IMR-90 (cell line): ENCODE data around the gene GSK3B. TPM values are rescaled to one million over a fixed set of nuclear protein-coding genes. Genes with fewer than 3 reads are reported as not detected.
A peak's percentile ranks its signal among the peaks of the same experiment; 100 is the strongest.

ENCODE experiments used
- ATAC-seq: fragments of 200-7000 bp; cut with Tn5 transposase; 2 replicates; pipeline ENCODE4 v1.9.1; 2020; ENCODE audit warnings: low read depth, mild to moderate bottlenecking, moderate library complexity
- BruUV-seq: library from RNA; stranded (reverse); fragments of 400-500 nt; replicated peaks from 2 replicates; lab custom pipeline; 2021; lab: Mats Ljungman, UMichigan
- CTCF ChIA-PET: fragments of 300-600 bp; formaldehyde crosslinking; extraction: SDS; loops from one replicate; lab custom pipeline; 2021; ENCODE audit warnings: antibody characterized with exemption; lab: Yijun Ruan, JAX
- POLR2A ChIA-PET: fragments of 300-600 bp; sonication (Branson Sonifier 250); formaldehyde crosslinking; loops from one replicate; lab custom pipeline; 2022; ENCODE audit warnings: antibody characterized with exemption; ENCODE audit not compliant: unreplicated experiment; lab: Charles Lee
- DNase-seq: peaks from one replicate; pipeline ENCODE4 v3.0.0; 2013
- H2AFZ ChIP-seq: replicated peaks from 2 replicates; pipeline ENCODE3; 2013; ENCODE audit warnings: low read length, mild to moderate bottlenecking; ENCODE audit not compliant: poor library complexity
- H2AK5ac ChIP-seq: 2 replicates; pipeline ENCODE4 v1.6.1; 2013; ENCODE audit warnings: low read depth, low read length, inconsistent platforms
- H2AK9ac ChIP-seq: replicated peaks from 2 replicates; pipeline ENCODE3; 2013; ENCODE audit warnings: mild to moderate bottlenecking, low read depth, low read length, moderate library complexity; ENCODE audit not compliant: poor library complexity
- H2BK120ac ChIP-seq: 2 replicates; pipeline ENCODE4 v1.6.1; 2013; ENCODE audit warnings: low read depth, low read length, inconsistent platforms
- H2BK15ac ChIP-seq: 3 replicates; pipeline ENCODE4 v1.6.1; 2013; ENCODE audit warnings: low read depth, low read length, inconsistent platforms
- H2BK20ac ChIP-seq: 2 replicates; pipeline ENCODE4 v1.6.1; 2013; ENCODE audit warnings: low read depth, mild to moderate bottlenecking, inconsistent platforms, low read length, moderate library complexity
- H2BK5ac ChIP-seq: 2 replicates; pipeline ENCODE4 v1.6.1; 2013; ENCODE audit warnings: mild to moderate bottlenecking, low read depth, low read length, inconsistent platforms; ENCODE audit not compliant: poor library complexity, severe bottlenecking
- H3K14ac ChIP-seq: replicated peaks from 2 replicates; pipeline ENCODE4 v1.6.1; 2013; ENCODE audit warnings: low read depth, low read length, inconsistent platforms
- H3K18ac ChIP-seq: 2 replicates; pipeline ENCODE4 v1.6.1; 2013; ENCODE audit warnings: low read depth, low read length, control low read depth
- H3K23ac ChIP-seq: 2 replicates; pipeline ENCODE4 v1.6.1; 2013; ENCODE audit warnings: low read depth, low read length, inconsistent platforms
- H3K27ac ChIP-seq: 2 replicates; pipeline ENCODE4 v1.5.1; 2013; ENCODE audit warnings: mild to moderate bottlenecking, control low read depth, low read length; ENCODE audit not compliant: insufficient read depth
- H3K27me3 ChIP-seq: 2 replicates; pipeline ENCODE4 v1.6.1; 2013; ENCODE audit warnings: low read length; ENCODE audit not compliant: control insufficient read depth, insufficient read depth
- H3K36me3 ChIP-seq: 2 replicates; pipeline ENCODE4 v1.6.1; 2013; ENCODE audit warnings: low read length, mixed read lengths; ENCODE audit not compliant: control insufficient read depth, insufficient read depth
- H3K4ac ChIP-seq: 2 replicates; pipeline ENCODE4 v1.6.1; 2013; ENCODE audit warnings: low read depth, low read length, inconsistent platforms
- H3K4me1 ChIP-seq: 2 replicates; pipeline ENCODE4 v1.6.1; 2013; ENCODE audit warnings: low read length, mixed read lengths; ENCODE audit not compliant: control insufficient read depth, insufficient read depth
- H3K4me2 ChIP-seq: 2 replicates; pipeline ENCODE4 v1.6.1; 2013; ENCODE audit warnings: low read depth, mild to moderate bottlenecking, control low read depth, low read length, moderate library complexity
- H3K4me3 ChIP-seq: 2 replicates; pipeline ENCODE4 v1.5.1; 2013; ENCODE audit warnings: low read depth, mild to moderate bottlenecking, control low read depth, low read length, moderate library complexity; ENCODE audit not compliant: insufficient read depth
- H3K56ac ChIP-seq: 2 replicates; pipeline ENCODE4 v1.6.1; 2013; ENCODE audit warnings: low read length, inconsistent platforms; ENCODE audit not compliant: insufficient read depth; ENCODE audit errors: extremely low read depth
- H3K79me1 ChIP-seq, 2 experiments: 2 replicates each; pipeline ENCODE4 v1.6.1; 2013; ENCODE audit warnings: low read length in 2 of 2, inconsistent platforms in 1 of 2, low read depth in 1 of 2
- H3K9ac ChIP-seq: 2 replicates; pipeline ENCODE4 v1.6.1; 2013; ENCODE audit warnings: low read depth, low read length, control low read depth
- H3K9me1 ChIP-seq: 2 replicates; pipeline ENCODE4 v1.6.1; 2013; ENCODE audit warnings: low read length, inconsistent platforms; ENCODE audit not compliant: insufficient read depth
- H3K9me3 ChIP-seq: 2 replicates; pipeline ENCODE4 v1.6.1; 2013; ENCODE audit warnings: low read length; ENCODE audit not compliant: control insufficient read depth, insufficient read depth
- H4K20me1 ChIP-seq: 2 replicates; pipeline ENCODE4 v1.6.1; 2013; ENCODE audit warnings: low read length, inconsistent platforms; ENCODE audit not compliant: insufficient read depth
- H4K5ac ChIP-seq: 2 replicates; pipeline ENCODE4 v1.6.1; 2013; ENCODE audit warnings: mild to moderate bottlenecking, low read depth, low read length, control low read depth
- H4K8ac ChIP-seq, 2 experiments: 2 replicates each; pipeline ENCODE4 v1.6.1; 2013; ENCODE audit warnings: low read depth in 2 of 2, low read length in 2 of 2, control low read depth in 1 of 2, inconsistent platforms in 1 of 2
- H4K91ac ChIP-seq: 2 replicates; pipeline ENCODE4 v1.6.1; 2013; ENCODE audit warnings: low read depth, low read length, inconsistent platforms; ENCODE audit not compliant: insufficient read depth
- CEBPB ChIP-seq: IDR thresholded peaks from 2 replicates; pipeline ENCODE4 v1.6.1; 2012; ENCODE audit warnings: low read depth, low read length, improper control_type of control experiment
- NFE2L2 ChIP-seq: fragments of 150-350 bp; IDR thresholded peaks from 2 replicates; pipeline ENCODE4 v1.6.1; 2016; ENCODE audit warnings: low read depth, mild to moderate bottlenecking, low read length
- POLR2A ChIP-seq: IDR thresholded peaks from 2 replicates; pipeline ENCODE4 v1.6.1; 2012; ENCODE audit warnings: mild to moderate bottlenecking, low read depth, low read length
- RAD21 ChIP-seq: IDR thresholded peaks from 2 replicates; pipeline ENCODE4 v1.6.1; 2012; ENCODE audit warnings: low read length, improper control_type of control experiment
- WGBS, 2 experiments: methylation state at CpG; one replicate each; pipeline versions ENCODE4 v1.1.5 to v1.1.7; 2013; ENCODE audit warnings: missing lambda C conversion rate in 2 of 2; ENCODE audit not compliant: insufficient read length in 1 of 2; ENCODE audit errors: extremely low coverage in 2 of 2; 5-methylcytosine and 5-hydroxymethylcytosine counted together
- dilution Hi-C: fragments of 300-500 bp; cut with HindIII; formaldehyde crosslinking; loops from one replicate; pipeline ENCODE4 v1.14.3; 2018; ENCODE audit warnings: low sequenced_read_pairs; ENCODE audit not compliant: unreplicated experiment
- in situ Hi-C: fragments of 300-500 bp; cut with MboI; formaldehyde crosslinking; loops from 3 replicates; pipeline ENCODE4 v1.14.3; 2019; ENCODE audit warnings: low sequenced_read_pairs, inconsistent platforms, mixed read lengths
- intact Hi-C: fragments of 100-400 bp; cut with micrococcal nuclease; formaldehyde crosslinking; loops from 2 replicates; pipeline ENCODE4 v1.10.0; 2022
- polyA plus RNA-seq, 3 experiments: library from polyadenylated mRNA; depleted of rRNA; stranded (reverse); fragments of >200 nt; gene quantifications; 2 replicates each; pipeline ENCODE4 v1.2.3, GENCODE V29; 2012; ENCODE audit warnings: low replicate concordance in 1 of 3
- total RNA-seq: library from RNA; depleted of rRNA; stranded (reverse); fragments of >200 nt; gene quantifications from 2 replicates; pipeline ENCODE4 v1.2.3, GENCODE V29; 2012
- TF ChIP-seq, protein P1 (sequence below): fragments of 150-350 bp; IDR thresholded peaks from 2 replicates; pipeline ENCODE4 v1.6.1; 2016; ENCODE audit warnings: low read depth, mild to moderate bottlenecking, low read length, moderate library complexity, borderline replicate concordance

The GSK3B gene
- total and polyA plus RNA-seq, 2 of the 4 experiments (the other 2 are of a cell fraction) = 19.2 to 33.2 TPM

DNA sequence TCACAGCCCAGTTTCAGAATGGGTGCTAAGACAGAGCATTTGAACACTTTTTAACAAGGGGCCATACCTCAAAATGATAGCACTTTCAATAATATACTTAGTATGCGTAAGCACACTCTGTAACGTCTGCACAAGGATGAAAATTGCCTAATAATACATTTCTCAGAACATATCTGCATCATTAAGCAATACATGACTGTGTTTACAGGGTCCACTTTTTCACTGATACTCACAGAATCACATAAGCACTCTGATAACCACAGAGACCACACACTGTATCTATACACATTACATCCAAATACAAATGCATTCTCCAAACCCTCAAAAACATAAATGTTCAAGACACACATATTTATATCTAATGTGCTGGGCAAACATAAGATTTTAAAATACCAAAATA lies 232.6 kb downstream of the GSK3B start:
- H2AK5ac ChIP-seq = no peak overlapping the region
- WGBS, 2 experiments = 88% methylated on average over 2 of the region's 2 CpGs; no CpG with 5 or more reads in 1 of the 2 experiments
- H3K9ac ChIP-seq = no peak overlapping the region
- H3K36me3 ChIP-seq = peaks cover 9% of the 10 kb centered on the region
- intact Hi-C loops = no loop called here
- H3K9me1 ChIP-seq = no peaks in the 10 kb centered on the region
- ChIA-PET POLR2A (no interaction called here), CTCF (no interaction called here)
- no peak for ATAC-seq
- no peak overlapping the region for H3K56ac ChIP-seq
- no TSS peak for BruUV-seq
- H3K4ac ChIP-seq = no peak overlapping the region
- TF ChIP-seq RAD21 (no peak), NFE2L2 (no peak), CEBPB (no peak), POLR2A (no peak)
- TF ChIP-seq, protein P1, sequence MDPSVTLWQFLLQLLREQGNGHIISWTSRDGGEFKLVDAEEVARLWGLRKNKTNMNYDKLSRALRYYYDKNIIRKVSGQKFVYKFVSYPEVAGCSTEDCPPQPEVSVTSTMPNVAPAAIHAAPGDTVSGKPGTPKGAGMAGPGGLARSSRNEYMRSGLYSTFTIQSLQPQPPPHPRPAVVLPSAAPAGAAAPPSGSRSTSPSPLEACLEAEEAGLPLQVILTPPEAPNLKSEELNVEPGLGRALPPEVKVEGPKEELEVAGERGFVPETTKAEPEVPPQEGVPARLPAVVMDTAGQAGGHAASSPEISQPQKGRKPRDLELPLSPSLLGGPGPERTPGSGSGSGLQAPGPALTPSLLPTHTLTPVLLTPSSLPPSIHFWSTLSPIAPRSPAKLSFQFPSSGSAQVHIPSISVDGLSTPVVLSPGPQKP = no peak
- peaks cover 3 to 14% of the 10 kb centered on the region in 2 experiments; a peak in 3 of 4 replicates for H3K79me1 ChIP-seq
- H2BK15ac ChIP-seq = no peak overlapping the region
- no peak overlapping the region for H2BK120ac ChIP-seq
- peaks cover 6% of the 10 kb centered on the region for H3K9me3 ChIP-seq
- H3K18ac ChIP-seq = no peak overlapping the region
- no peaks in the 10 kb centered on the region for H4K20me1 ChIP-seq
- no peak overlapping the region for H4K91ac ChIP-seq
- in situ Hi-C loops = no loop called here
- dilution Hi-C loops = no loop called here
- H3K4me2 ChIP-seq = no peak overlapping the region
- no peaks in the 10 kb centered on the region for H3K27me3 ChIP-seq
- H3K4me1 ChIP-seq = peaks cover 2% of the 10 kb centered on the region; the same call in 1 of the 2 replicates
- no peak overlapping the region for H4K8ac ChIP-seq
- H3K4me3 ChIP-seq = no peak overlapping the region
- no peak overlapping the region for H3K27ac ChIP-seq
- no peak overlapping the region for H2BK5ac ChIP-seq
- H3K14ac ChIP-seq = no peak overlapping the region
- H2AFZ ChIP-seq = no peak overlapping the region
- no peak overlapping the region for H3K23ac ChIP-seq
- H4K5ac ChIP-seq = no peak overlapping the region
- peak; percentile 10 for DNase-seq
- H2BK20ac ChIP-seq = no peak overlapping the region
- H2AK9ac ChIP-seq = no peak overlapping the region
